ENCODE results near the gene PROM1. TPM values are rescaled to one million over a fixed set of nuclear protein-coding genes. Genes with fewer than 3 reads are reported as not detected.
A peak's percentile ranks its signal among the peaks of the same experiment; 100 is the strongest.

The PROM1 gene
- polyA plus RNA-seq, 4 donors = 31.9 to 44.8 (median 39.3) TPM

GRCh38 chr4:16110661-16111290 lies 27.0 kb upstream of the PROM1 start:
- DNase-seq (ENCODE audit: low read depth in 4 of 4, low spot score in 3 of 4) = no peak

GRCh38 chr4:16110199-16110598 lies 26.4 kb upstream of the PROM1 start:
- no peak for DNase-seq (ENCODE audit: low read depth in 4 of 4, low spot score in 3 of 4)

GRCh38 chr4:16109256-16109655 lies 25.4 kb upstream of the PROM1 start:
- no peak for DNase-seq (ENCODE audit: low read depth in 4 of 4, low spot score in 3 of 4)

GRCh38 chr4:16106956-16107355 lies 23.1 kb upstream of the PROM1 start:
- DNase-seq (ENCODE audit: low read depth in 4 of 4, low spot score in 3 of 4) = no peak

GRCh38 chr4:16104520-16104919 lies 20.7 kb upstream of the PROM1 start:
- DNase-seq (ENCODE audit: low read depth in 4 of 4, low spot score in 3 of 4) = no peak

GRCh38 chr4:16102356-16102755 lies 18.5 kb upstream of the PROM1 start:
- DNase-seq (ENCODE audit: low read depth in 4 of 4, low spot score in 3 of 4) = no peak

- no peak for DNase-seq (ENCODE audit: low read depth in 4 of 4, low spot score in 3 of 4)
These were observed 17.0 kb upstream of the PROM1 start for GRCh38 chr4:16100833-16101232.

- no peak for DNase-seq (ENCODE audit: low read depth in 4 of 4, low spot score in 3 of 4)
These were observed 9.0 kb upstream of the PROM1 start for GRCh38 chr4:16092682-16093319.

- DNase-seq (ENCODE audit: low read depth in 4 of 4, low spot score in 3 of 4) = no peak
These were observed 6.4 kb upstream of the PROM1 start for GRCh38 chr4:16090096-16090705.

GRCh38 chr4:16089156-16089555 lies 5.3 kb upstream of the PROM1 start:
- no peak for DNase-seq (ENCODE audit: low read depth in 4 of 4, low spot score in 3 of 4)

- DNase-seq (ENCODE audit: low read depth in 4 of 4, low spot score in 3 of 4) = no peak
These were observed 4.8 kb upstream of the PROM1 start for GRCh38 chr4:16088601-16089000.

GRCh38 chr4:16085822-16086221 lies 2.0 kb upstream of the PROM1 start:
- no peak for DNase-seq (ENCODE audit: low read depth in 4 of 4, low spot score in 3 of 4)

GRCh38 chr4:16082426-16083240 lies 1.2 kb downstream of the PROM1 start:
- peak in 3 of 4 donors; percentile 43 to 61 (median 53) for DNase-seq (ENCODE audit: low read depth in 4 of 4, low spot score in 3 of 4)

- no peak for DNase-seq (ENCODE audit: low read depth in 4 of 4, low spot score in 3 of 4)
These were observed 1.8 kb downstream of the PROM1 start for GRCh38 chr4:16082041-16082425.

GRCh38 chr4:16079046-16079445 lies 4.8 kb downstream of the PROM1 start:
- DNase-seq (ENCODE audit: low read depth in 4 of 4, low spot score in 3 of 4) = no peak

- no peak for DNase-seq (ENCODE audit: low read depth in 4 of 4, low spot score in 3 of 4)
These were observed 5.5 kb downstream of the PROM1 start for GRCh38 chr4:16078195-16078760.

GRCh38 chr4:16077786-16078185 lies 6.0 kb downstream of the PROM1 start:
- no peak for DNase-seq (ENCODE audit: low read depth in 4 of 4, low spot score in 3 of 4)

- no peak for DNase-seq (ENCODE audit: low read depth in 4 of 4, low spot score in 3 of 4)
These were observed 7.7 kb downstream of the PROM1 start for GRCh38 chr4:16075975-16076757.

GRCh38 chr4:16075061-16075460 lies 8.8 kb downstream of the PROM1 start:
- DNase-seq (ENCODE audit: low read depth in 4 of 4, low spot score in 3 of 4) = no peak

- no peak for DNase-seq (ENCODE audit: low read depth in 4 of 4, low spot score in 3 of 4)
These were observed 11.7 kb downstream of the PROM1 start for GRCh38 chr4:16072168-16072567.
